ENCODE data around the gene SCAP. TPM values are rescaled to one million over a fixed set of nuclear protein-coding genes. Genes with fewer than 3 reads are reported as not detected.

Gene SCAP
- total and polyA plus RNA-seq, 2 of the 13 experiments (the other 11 are each of a cell fraction or from before 2014, with no cell fraction given): 40.4 to 53.3 TPM

DNA sequence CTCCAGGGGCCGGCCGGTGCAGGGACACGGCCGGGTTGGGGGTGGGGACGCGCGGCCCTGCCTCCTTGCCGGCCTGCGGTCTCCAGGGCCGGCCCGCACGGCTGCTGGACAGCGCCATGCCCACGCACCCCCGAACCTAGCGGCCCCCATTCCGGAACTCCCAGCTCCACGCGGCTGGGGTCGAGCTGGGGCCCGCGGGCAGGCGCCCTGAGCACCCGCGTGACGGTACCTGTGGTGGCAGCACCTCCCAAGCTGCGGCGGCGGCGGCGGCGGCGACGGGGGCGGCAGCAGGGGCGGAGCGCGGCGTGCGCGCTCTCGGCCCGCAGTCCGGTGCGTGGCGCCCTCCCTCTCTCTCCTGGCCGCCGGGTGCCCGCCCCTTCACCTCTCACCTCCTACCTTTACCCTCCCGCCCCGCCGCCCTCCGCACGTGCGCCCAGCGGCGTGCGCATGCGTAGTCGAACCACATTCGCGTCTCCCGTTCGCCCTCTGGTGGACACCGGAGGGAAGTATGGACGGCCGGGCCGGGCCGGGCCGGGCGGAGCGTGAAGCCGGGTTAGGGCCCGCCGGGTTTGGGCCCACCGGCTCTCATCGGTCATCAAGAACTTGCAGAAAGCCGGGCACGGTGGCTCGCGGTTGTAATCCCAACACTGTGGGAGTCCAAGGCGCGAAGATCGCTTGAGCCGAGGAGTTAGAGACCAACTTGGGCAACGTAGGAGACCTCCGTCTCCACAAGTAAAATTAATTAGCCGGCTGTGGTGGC lies at the start of gene SCAP (continued):
- TF ChIP-seq, protein P1, sequence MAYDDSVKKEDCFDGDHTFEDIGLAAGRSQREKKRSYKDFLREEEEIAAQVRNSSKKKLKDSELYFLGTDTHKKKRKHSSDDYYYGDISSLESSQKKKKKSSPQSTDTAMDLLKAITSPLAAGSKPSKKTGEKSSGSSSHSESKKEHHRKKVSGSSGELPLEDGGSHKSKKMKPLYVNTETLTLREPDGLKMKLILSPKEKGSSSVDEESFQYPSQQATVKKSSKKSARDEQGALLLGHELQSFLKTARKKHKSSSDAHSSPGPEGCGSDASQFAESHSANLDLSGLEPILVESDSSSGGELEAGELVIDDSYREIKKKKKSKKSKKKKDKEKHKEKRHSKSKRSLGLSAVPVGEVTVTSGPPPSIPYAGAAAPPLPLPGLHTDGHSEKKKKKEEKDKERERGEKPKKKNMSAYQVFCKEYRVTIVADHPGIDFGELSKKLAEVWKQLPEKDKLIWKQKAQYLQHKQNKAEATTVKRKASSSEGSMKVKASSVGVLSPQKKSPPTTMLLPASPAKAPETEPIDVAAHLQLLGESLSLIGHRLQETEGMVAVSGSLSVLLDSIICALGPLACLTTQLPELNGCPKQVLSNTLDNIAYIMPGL (CRISPR knock-in tag; IDR thresholded peaks at IDR 0.05; ENCODE audit: borderline replicate concordance in 1 of 2, low read depth in 1 of 2): peak; percentile 93 to 95
- TF ChIP-seq TRIM24 (CRISPR knock-in tag; IDR thresholded peaks at IDR 0.05): no peak; the same call in 1 of the 2 replicates
- TF ChIP-seq SRSF9 (IDR thresholded peaks at IDR 0.05; ENCODE audit: borderline replicate concordance, insufficient read depth, low read depth, low read length, poor library complexity, severe bottlenecking): no peak
- no peak for TF ChIP-seq SMYD3 (CRISPR knock-in tag; IDR thresholded peaks at IDR 0.05)
- TF ChIP-seq ZNF652 (CRISPR knock-in tag; IDR thresholded peaks at IDR 0.05; ENCODE audit: borderline replicate concordance, low read depth): no peak
- peak; percentile 63 for TF ChIP-seq FOSL2 (CRISPR knock-in tag; IDR thresholded peaks at IDR 0.05)
- TF ChIP-seq KDM2A (CRISPR knock-in tag; IDR thresholded peaks at IDR 0.05; ENCODE audit: borderline replicate concordance, low read depth): peak; percentile 93
- TF ChIP-seq NRL (CRISPR knock-in tag; IDR thresholded peaks at IDR 0.05; ENCODE audit: borderline replicate concordance): peak; percentile 49
- TF ChIP-seq, protein P2, sequence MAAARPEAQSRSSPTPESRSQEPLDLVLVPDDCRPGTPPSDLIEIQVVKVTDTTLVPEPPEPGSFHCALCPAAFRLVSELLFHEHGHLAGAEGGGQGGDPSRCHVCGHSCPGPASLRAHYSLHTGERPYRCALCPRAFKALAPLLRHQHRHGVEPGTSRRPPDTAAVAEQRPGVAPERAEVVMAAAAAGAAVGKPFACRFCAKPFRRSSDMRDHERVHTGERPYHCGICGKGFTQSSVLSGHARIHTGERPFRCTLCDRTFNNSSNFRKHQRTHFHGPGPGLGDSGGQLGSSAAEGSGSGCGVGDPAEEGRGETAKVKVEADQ (CRISPR knock-in tag; IDR thresholded peaks at IDR 0.05; ENCODE audit: borderline replicate concordance): peak; percentile 93; the same call in 1 of the 2 replicates
- TF ChIP-seq PHB2 (IDR thresholded peaks at IDR 0.05; ENCODE audit: partially characterized antibody): no peak
- peak; percentile 90 for TF ChIP-seq ZFX (CRISPR knock-in tag; IDR thresholded peaks at IDR 0.05; ENCODE audit: low read depth)
- TF ChIP-seq ZNF234 (CRISPR knock-in tag; conservative IDR thresholded peaks at IDR 0.05): 0 out of 2 replicates have a peak, but pooled peaks have one; percentile 21
- TF ChIP-seq, protein P3, sequence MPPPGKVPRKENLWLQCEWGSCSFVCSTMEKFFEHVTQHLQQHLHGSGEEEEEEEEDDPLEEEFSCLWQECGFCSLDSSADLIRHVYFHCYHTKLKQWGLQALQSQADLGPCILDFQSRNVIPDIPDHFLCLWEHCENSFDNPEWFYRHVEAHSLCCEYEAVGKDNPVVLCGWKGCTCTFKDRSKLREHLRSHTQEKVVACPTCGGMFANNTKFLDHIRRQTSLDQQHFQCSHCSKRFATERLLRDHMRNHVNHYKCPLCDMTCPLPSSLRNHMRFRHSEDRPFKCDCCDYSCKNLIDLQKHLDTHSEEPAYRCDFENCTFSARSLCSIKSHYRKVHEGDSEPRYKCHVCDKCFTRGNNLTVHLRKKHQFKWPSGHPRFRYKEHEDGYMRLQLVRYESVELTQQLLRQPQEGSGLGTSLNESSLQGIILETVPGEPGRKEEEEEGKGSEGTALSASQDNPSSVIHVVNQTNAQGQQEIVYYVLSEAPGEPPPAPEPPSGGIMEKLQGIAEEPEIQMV (CRISPR knock-in tag; IDR thresholded peaks at IDR 0.05; ENCODE audit: low read depth): peak; percentile 30; the same call in 1 of the 2 replicates
- TF ChIP-seq RAD21 (CRISPR knock-in tag; IDR thresholded peaks at IDR 0.05): peak; percentile 94
- peak; percentile 40; the same call in 1 of the 2 replicates for TF ChIP-seq ZMYM3 (CRISPR knock-in tag; IDR thresholded peaks at IDR 0.05)
- TF ChIP-seq ZNF572 (CRISPR knock-in tag; IDR thresholded peaks at IDR 0.05): 0 out of 2 replicates have a peak, but pooled peaks have one; percentile 66
- no peak for TF ChIP-seq U2AF1 (optimal IDR thresholded peaks at IDR 0.05; ENCODE audit: low read depth, low read length)
- TF ChIP-seq, protein P4, sequence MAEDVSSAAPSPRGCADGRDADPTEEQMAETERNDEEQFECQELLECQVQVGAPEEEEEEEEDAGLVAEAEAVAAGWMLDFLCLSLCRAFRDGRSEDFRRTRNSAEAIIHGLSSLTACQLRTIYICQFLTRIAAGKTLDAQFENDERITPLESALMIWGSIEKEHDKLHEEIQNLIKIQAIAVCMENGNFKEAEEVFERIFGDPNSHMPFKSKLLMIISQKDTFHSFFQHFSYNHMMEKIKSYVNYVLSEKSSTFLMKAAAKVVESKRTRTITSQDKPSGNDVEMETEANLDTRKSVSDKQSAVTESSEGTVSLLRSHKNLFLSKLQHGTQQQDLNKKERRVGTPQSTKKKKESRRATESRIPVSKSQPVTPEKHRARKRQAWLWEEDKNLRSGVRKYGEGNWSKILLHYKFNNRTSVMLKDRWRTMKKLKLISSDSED (CRISPR knock-in tag; IDR thresholded peaks at IDR 0.05): no peak
- TF ChIP-seq, protein P5, sequence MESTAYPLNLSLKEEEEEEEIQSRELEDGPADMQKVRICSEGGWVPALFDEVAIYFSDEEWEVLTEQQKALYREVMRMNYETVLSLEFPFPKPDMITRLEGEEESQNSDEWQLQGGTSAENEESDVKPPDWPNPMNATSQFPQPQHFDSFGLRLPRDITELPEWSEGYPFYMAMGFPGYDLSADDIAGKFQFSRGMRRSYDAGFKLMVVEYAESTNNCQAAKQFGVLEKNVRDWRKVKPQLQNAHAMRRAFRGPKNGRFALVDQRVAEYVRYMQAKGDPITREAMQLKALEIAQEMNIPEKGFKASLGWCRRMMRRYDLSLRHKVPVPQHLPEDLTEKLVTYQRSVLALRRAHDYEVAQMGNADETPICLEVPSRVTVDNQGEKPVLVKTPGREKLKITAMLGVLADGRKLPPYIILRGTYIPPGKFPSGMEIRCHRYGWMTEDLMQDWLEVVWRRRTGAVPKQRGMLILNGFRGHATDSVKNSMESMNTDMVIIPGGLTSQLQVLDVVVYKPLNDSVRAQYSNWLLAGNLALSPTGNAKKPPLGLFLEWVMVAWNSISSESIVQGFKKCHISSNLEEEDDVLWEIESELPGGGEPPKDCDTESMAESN (CRISPR knock-in tag; conservative IDR thresholded peaks at IDR 0.05): peak; percentile 84
- TF ChIP-seq ZNF44 (CRISPR knock-in tag; IDR thresholded peaks at IDR 0.05): no peak; the same call in 1 of the 2 replicates
- TF ChIP-seq GFI1 (CRISPR knock-in tag; IDR thresholded peaks at IDR 0.05; ENCODE audit: borderline replicate concordance): peak; percentile 15; the same call in 1 of the 2 replicates

Data from HepG2 (cell line).